Ectodermal cell (in vitro differentiated cells): ENCODE measurements around the gene USP43.
"Not testable (repeated sequence)": the region's sequence is repeated elsewhere in the genome, so short reads cannot be mapped to it uniquely, and the experiment has no call there.

ENCODE experiments used
- H3K27ac ChIP-seq: 2 replicates; pipeline ENCODE4 v1.7.0; 2013; ENCODE audit warnings: mild to moderate bottlenecking, low read depth, low read length; ENCODE audit not compliant: insufficient read depth, poor library complexity, severe bottlenecking
- H3K27me3 ChIP-seq: 2 replicates; pipeline ENCODE4 v1.7.0; 2013; ENCODE audit warnings: mild to moderate bottlenecking, low read length; ENCODE audit not compliant: insufficient read depth, control insufficient read depth, poor library complexity, severe bottlenecking
- H3K36me3 ChIP-seq: one replicate; pipeline ENCODE4 v1.7.0; 2013; ENCODE audit warnings: low read length; ENCODE audit not compliant: control insufficient read depth, insufficient read depth
- H3K4me1 ChIP-seq: one replicate; pipeline ENCODE4 v1.7.0; 2013; ENCODE audit warnings: low read length; ENCODE audit not compliant: control insufficient read depth, insufficient read depth
- H3K4me3 ChIP-seq: 2 replicates; pipeline ENCODE4 v1.7.0; 2013; ENCODE audit warnings: low read depth, low read length, control low read depth; ENCODE audit not compliant: insufficient read depth
- H3K9me3 ChIP-seq: 2 replicates; pipeline ENCODE4 v1.7.0; 2013; ENCODE audit warnings: mild to moderate bottlenecking, low read length, moderate library complexity; ENCODE audit not compliant: control insufficient read depth
- WGBS, 2 experiments: methylation state at CpG; one replicate each; pipeline ENCODE4 v1.1.7; 2013; ENCODE audit warnings: missing lambda C conversion rate in 2 of 2; 5-methylcytosine and 5-hydroxymethylcytosine counted together

The USP43 gene

DNA sequence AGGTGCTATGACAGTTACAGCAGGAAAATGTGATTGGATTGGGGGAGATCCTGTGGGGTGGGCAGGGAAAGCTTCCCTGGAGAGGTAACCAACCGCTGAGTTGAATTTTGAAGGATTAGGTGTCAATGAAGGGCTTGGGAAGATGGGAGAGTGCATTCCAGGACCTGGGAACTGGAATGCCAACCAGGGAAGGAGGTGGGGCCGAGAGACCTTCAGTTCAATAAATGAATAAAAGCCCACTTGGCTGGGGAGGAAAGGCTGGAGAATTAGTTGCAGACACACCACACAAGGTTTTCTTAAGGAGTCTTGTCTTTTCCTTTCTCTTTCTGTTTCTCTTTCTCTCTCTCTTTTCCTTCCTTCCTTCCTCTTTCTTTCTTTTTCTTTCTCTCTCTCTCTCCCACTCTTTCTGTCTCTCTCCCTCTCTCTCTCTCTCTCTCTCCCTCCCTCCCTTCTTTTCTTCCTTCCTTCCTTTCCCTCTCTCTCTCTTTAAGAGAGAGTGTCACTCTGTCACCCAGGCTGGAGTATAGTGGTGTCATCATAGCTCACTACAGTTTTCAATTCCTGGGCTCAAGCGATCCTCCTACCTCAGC lies 3.3 kb downstream of the USP43 start:
- WGBS, 2 experiments: 40 to 42% methylated on average over 3 of the region's 3 CpGs

GRCh38 chr17:9658593-9659211 lies 13.4 kb downstream of the USP43 start:
- Histone ChIP-seq H3K4me1 (no peaks in the 10 kb centered on the region), H3K4me3 (no peak overlapping the region), H3K9me3 (no peaks in the 10 kb centered on the region), H3K27ac (no peak overlapping the region), H3K27me3 (no peaks in the 10 kb centered on the region), H3K36me3 (no peaks in the 10 kb centered on the region)
- WGBS, 2 experiments: 92 to 93% methylated on average over 4 of the region's 4 CpGs

More for the DNA sequence above, 3.3 kb downstream of the USP43 start:
- H3K36me3 ChIP-seq: no peaks in the 10 kb centered on the region
- no peak overlapping the region for H3K4me3 ChIP-seq
- H3K9me3 ChIP-seq: no peaks in the 10 kb centered on the region
- peaks cover 23% of the 10 kb centered on the region for H3K4me1 ChIP-seq
- H3K27me3 ChIP-seq: peaks cover 39% of the 10 kb centered on the region
- H3K27ac ChIP-seq: no peak overlapping the region

- Histone ChIP-seq H3K4me3 (no peak overlapping the region), H3K9me3 (no peaks in the 10 kb centered on the region), H3K4me1 (no peaks in the 10 kb centered on the region), H3K27ac (no peak overlapping the region), H3K27me3 (no peaks in the 10 kb centered on the region), H3K36me3 (no peaks in the 10 kb centered on the region)
- 86 to 93% methylated on average over 1 to 2 of the region's 2 CpGs for WGBS, 2 experiments
These were observed 15.7 kb downstream of the USP43 start for GRCh38 chr17:9661027-9661426.

- H3K9me3 ChIP-seq, H3K27me3 ChIP-seq, H3K4me3 ChIP-seq, H3K4me1 ChIP-seq, H3K36me3 ChIP-seq, H3K27ac ChIP-seq: not testable (repeated sequence)
- 90 to 91% methylated on average over 11 of the region's 11 CpGs for WGBS, 2 experiments
These were observed 18.2 kb downstream of the USP43 start for GRCh38 chr17:9663511-9663910.

DNA sequence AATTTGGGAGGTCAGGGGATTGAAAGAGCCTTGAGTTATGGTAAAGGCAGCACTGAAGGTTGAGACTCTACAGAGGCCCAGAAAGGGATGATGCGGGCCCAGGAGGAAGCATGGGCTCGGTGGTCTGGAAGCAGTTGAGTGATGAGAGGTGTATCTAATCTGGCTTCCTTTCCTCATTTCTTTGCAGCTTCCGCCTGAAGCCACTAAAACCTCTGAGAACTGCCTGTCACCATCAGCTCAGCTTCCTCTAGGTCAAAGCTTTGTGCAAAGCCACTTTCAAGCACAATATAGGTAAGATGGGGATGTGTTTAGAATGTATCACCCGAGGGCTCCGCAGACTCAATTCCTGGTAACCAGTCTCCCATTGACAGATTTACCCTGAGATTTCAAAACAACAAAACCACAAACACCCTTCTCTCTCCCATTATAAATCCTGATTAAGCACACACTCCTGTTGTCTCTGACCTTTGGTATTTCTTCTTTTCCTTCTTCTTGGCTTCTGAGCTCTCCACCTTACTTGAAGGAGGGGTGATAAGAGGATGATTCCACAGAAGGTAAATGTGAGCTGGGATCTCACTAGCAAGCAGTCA lies 21.2 kb downstream of the USP43 start:
- no peaks in the 10 kb centered on the region for H3K27me3 ChIP-seq
- no peaks in the 10 kb centered on the region for H3K9me3 ChIP-seq
- 89 to 99% methylated on average over 5 of the region's 5 CpGs for WGBS, 2 experiments
- no peaks in the 10 kb centered on the region for H3K4me1 ChIP-seq
- H3K4me3 ChIP-seq: no peak overlapping the region
- no peak overlapping the region for H3K27ac ChIP-seq
- no peaks in the 10 kb centered on the region for H3K36me3 ChIP-seq

GRCh38 chr17:9668517-9668916 lies 23.2 kb downstream of the USP43 start:
- Histone ChIP-seq H3K36me3 (no peaks in the 10 kb centered on the region), H3K9me3 (no peaks in the 10 kb centered on the region), H3K27ac (no peak overlapping the region), H3K27me3 (no peaks in the 10 kb centered on the region), H3K4me3 (no peak overlapping the region), H3K4me1 (no peaks in the 10 kb centered on the region)
- 90% methylated on average over 6 of the region's 6 CpGs for WGBS, 2 experiments

DNA sequence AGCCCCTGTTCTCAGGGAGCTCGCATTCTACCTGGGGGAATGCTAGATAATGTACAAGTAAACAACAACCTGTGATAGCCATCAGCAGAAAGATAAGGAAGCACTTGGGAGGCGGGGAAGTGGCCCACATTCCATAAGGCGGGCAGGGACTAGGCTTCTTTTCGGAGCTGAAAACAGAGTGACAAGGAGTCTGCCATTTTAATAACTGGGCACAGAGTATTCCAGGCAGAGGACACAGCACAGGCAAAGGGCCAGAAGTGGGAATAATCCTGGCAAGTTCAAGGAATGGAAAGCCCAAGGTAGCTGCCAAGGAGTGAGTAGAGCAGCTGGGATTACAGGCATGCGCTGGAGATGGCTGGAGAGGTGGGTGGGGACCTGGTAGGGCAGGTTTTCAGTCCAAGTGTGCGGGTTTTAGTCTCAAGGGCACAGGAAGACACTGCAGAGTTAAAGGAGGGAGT lies 24.3 kb downstream of the USP43 start:
- H3K27me3 ChIP-seq: no peaks in the 10 kb centered on the region
- no peaks in the 10 kb centered on the region for H3K36me3 ChIP-seq
- no peaks in the 10 kb centered on the region for H3K4me1 ChIP-seq
- no peak overlapping the region for H3K4me3 ChIP-seq
- H3K27ac ChIP-seq: no peak overlapping the region
- 95% methylated on average over 6 of the region's 6 CpGs for WGBS, 2 experiments
- no peaks in the 10 kb centered on the region for H3K9me3 ChIP-seq

- 81 to 82% methylated on average over 8 of the region's 8 CpGs for WGBS, 2 experiments
- H3K27ac ChIP-seq: no peak overlapping the region
- no peaks in the 10 kb centered on the region for H3K27me3 ChIP-seq
- H3K9me3 ChIP-seq: no peaks in the 10 kb centered on the region
- no peaks in the 10 kb centered on the region for H3K4me1 ChIP-seq
- H3K36me3 ChIP-seq: no peaks in the 10 kb centered on the region
- H3K4me3 ChIP-seq: no peak overlapping the region
These were observed 25.3 kb downstream of the USP43 start for GRCh38 chr17:9670596-9670995.

GRCh38 chr17:9671559-9671958 lies 26.2 kb downstream of the USP43 start:
- WGBS, 2 experiments: 75 to 86% methylated on average over 3 to 4 of the region's 4 CpGs
- H3K4me3 ChIP-seq: no peak overlapping the region
- no peaks in the 10 kb centered on the region for H3K4me1 ChIP-seq
- no peaks in the 10 kb centered on the region for H3K27me3 ChIP-seq
- no peaks in the 10 kb centered on the region for H3K9me3 ChIP-seq
- H3K36me3 ChIP-seq: no peaks in the 10 kb centered on the region
- H3K27ac ChIP-seq: no peak overlapping the region

GRCh38 chr17:9672266-9672665 lies 26.9 kb downstream of the USP43 start:
- H3K4me1 ChIP-seq: no peaks in the 10 kb centered on the region
- H3K27ac ChIP-seq: no peak overlapping the region
- WGBS, 2 experiments: 85 to 92% methylated on average over 8 of the region's 8 CpGs
- H3K4me3 ChIP-seq: no peak overlapping the region
- H3K9me3 ChIP-seq: no peaks in the 10 kb centered on the region
- no peaks in the 10 kb centered on the region for H3K27me3 ChIP-seq
- no peaks in the 10 kb centered on the region for H3K36me3 ChIP-seq
